ENCODE data around the gene UNC5A.

UNC5A gene

GRCh38 chr5:176806137-176806536, 4.2 kb upstream of the UNC5A start (continued):
- TF ChIP-seq PATZ1 (CRISPR knock-in tag; IDR thresholded peaks at IDR 0.05; ENCODE audit: borderline replicate concordance): no peak

GRCh38 chr5:176809544-176810080, 747 bp upstream of the UNC5A start:
- TF ChIP-seq ARNTL (CRISPR knock-in tag; IDR thresholded peaks at IDR 0.05; ENCODE audit: borderline replicate concordance, low read depth) (no peak), ZC3H10 (CRISPR knock-in tag; IDR thresholded peaks at IDR 0.05) (no peak), RARB (CRISPR knock-in tag; IDR thresholded peaks at IDR 0.05) (no peak), ZFP30 (CRISPR knock-in tag; IDR thresholded peaks at IDR 0.05) (no peak), CREB5 (CRISPR knock-in tag; IDR thresholded peaks at IDR 0.05; ENCODE audit: low read depth) (no peak), CSRNP3 (CRISPR knock-in tag; IDR thresholded peaks at IDR 0.05) (no peak), PATZ1 (CRISPR knock-in tag; IDR thresholded peaks at IDR 0.05; ENCODE audit: borderline replicate concordance) (no peak), ESRRG (CRISPR knock-in tag; IDR thresholded peaks at IDR 0.05) (no peak), PPARA (CRISPR knock-in tag; IDR thresholded peaks at IDR 0.05; ENCODE audit: borderline replicate concordance) (no peak), OSR1 (CRISPR knock-in tag; IDR thresholded peaks at IDR 0.05) (no peak), TSHZ2 (CRISPR knock-in tag; IDR thresholded peaks at IDR 0.05) (no peak)

GRCh38 chr5:176810687-176811501, 535 bp downstream of the UNC5A start:
- peak; percentile 17; the same call in 1 of the 3 replicates for ATAC-seq
- no peak for TF ChIP-seq ZC3H10 (CRISPR knock-in tag; IDR thresholded peaks at IDR 0.05)
- TF ChIP-seq TCF4 (CRISPR knock-in tag; IDR thresholded peaks at IDR 0.05; ENCODE audit: borderline replicate concordance): no peak
- TF ChIP-seq ESRRG (CRISPR knock-in tag; IDR thresholded peaks at IDR 0.05): no peak
- no peak for TF ChIP-seq ZFP3 (CRISPR knock-in tag; IDR thresholded peaks at IDR 0.05)
- no peak for TF ChIP-seq PPARA (CRISPR knock-in tag; IDR thresholded peaks at IDR 0.05; ENCODE audit: borderline replicate concordance)
- TF ChIP-seq CREB5 (CRISPR knock-in tag; IDR thresholded peaks at IDR 0.05; ENCODE audit: low read depth): no peak
- no peak for TF ChIP-seq ZNF565 (CRISPR knock-in tag; conservative IDR thresholded peaks at IDR 0.05; ENCODE audit: low read depth)
- no peak for TF ChIP-seq GLIS3 (CRISPR knock-in tag; IDR thresholded peaks at IDR 0.05)
- no peak for TF ChIP-seq ARNTL (CRISPR knock-in tag; IDR thresholded peaks at IDR 0.05; ENCODE audit: borderline replicate concordance, low read depth)
- TF ChIP-seq CSRNP3 (CRISPR knock-in tag; IDR thresholded peaks at IDR 0.05): no peak
- TF ChIP-seq ZNF70 (CRISPR knock-in tag; IDR thresholded peaks at IDR 0.05): no peak
- TF ChIP-seq OSR1 (CRISPR knock-in tag; IDR thresholded peaks at IDR 0.05): no peak
- no peak for TF ChIP-seq TOX (CRISPR knock-in tag; IDR thresholded peaks at IDR 0.05; ENCODE audit: borderline replicate concordance)
- TF ChIP-seq TSHZ2 (CRISPR knock-in tag; IDR thresholded peaks at IDR 0.05): no peak
- no peak for TF ChIP-seq BACH2 (CRISPR knock-in tag; IDR thresholded peaks at IDR 0.05; ENCODE audit: borderline replicate concordance)
- no peak for TF ChIP-seq ZNF8 (CRISPR knock-in tag; IDR thresholded peaks at IDR 0.05)

More at GRCh38 chr5:176809544-176810080, 747 bp upstream of the UNC5A start:
- ATAC-seq: no peak

All from SK-N-SH treated with all-trans-retinoic acid at 6 μM for 48 hours (cell line).